K562 (cell line): ENCODE measurements around the gene RMC1. TPM values are rescaled to one million over a fixed set of nuclear protein-coding genes. Genes with fewer than 3 reads are reported as not detected.

Experiments
- ARID1B ChIP-seq: fragments of 450-650 bp; IDR thresholded peaks from 2 replicates; pipeline ENCODE4 v1.6.1; 2016; ENCODE audit warnings: antibody characterized with exemption, mild to moderate bottlenecking, inconsistent platforms
- BMI1 ChIP-seq: fragments of 150-350 bp; IDR thresholded peaks from 2 replicates; pipeline ENCODE4 v1.6.1; 2014; ENCODE audit warnings: low read length
- ELF1 ChIP-seq: fragments of 200-800 bp; sonication (Bioruptor generic); IDR thresholded peaks from 2 replicates; pipeline ENCODE4 v1.6.1; 2016; ENCODE audit warnings: missing genetic modification characterization, missing compliant biosample characterization
- FOS ChIP-seq: IDR thresholded peaks from 3 replicates; pipeline ENCODE4 v1.6.1; 2011; ENCODE audit not compliant: insufficient read length; ENCODE audit errors: extremely low read depth
- HDAC2 ChIP-seq: fragments of 450-650 bp; IDR thresholded peaks from 2 replicates; pipeline ENCODE4 v1.6.1; 2016; ENCODE audit warnings: mild to moderate bottlenecking
- HMG20A ChIP-seq: fragments of 450-650 bp; formaldehyde crosslinking; conservative IDR thresholded peaks from 2 replicates; pipeline ENCODE4 v1.4.0; 2020; ENCODE audit warnings: mild to moderate bottlenecking, mixed read lengths
- HNRNPK ChIP-seq: fragments of 200-400 bp; formaldehyde crosslinking; IDR thresholded peaks from one replicate; pipeline ENCODE4 v1.6.1; 2018; ENCODE audit warnings: mild to moderate bottlenecking, low read depth, low read length; ENCODE audit not compliant: poor library complexity, severe bottlenecking
- HOXB6 ChIP-seq: fragments of 250-450 bp; sonication (Bioruptor Pico); IDR thresholded peaks from 2 replicates; pipeline ENCODE4 v1.5.1; 2022; ENCODE audit warnings: mild to moderate bottlenecking, borderline replicate concordance
- IFI16 ChIP-seq: fragments of 250-450 bp; sonication (Bioruptor Pico); IDR thresholded peaks from 2 replicates; pipeline ENCODE4 v2.1.2; 2022; ENCODE audit warnings: mild to moderate bottlenecking, inconsistent platforms
- KDM2B ChIP-seq: fragments of 250-450 bp; sonication (Bioruptor Pico); IDR thresholded peaks from 2 replicates; pipeline ENCODE4 v1.8.0; 2021; ENCODE audit warnings: mild to moderate bottlenecking, moderate library complexity
- KLF13 ChIP-seq: fragments of 450-650 bp; IDR thresholded peaks from 2 replicates; pipeline ENCODE4 v1.6.1; 2016; ENCODE audit warnings: missing genetic modification characterization, low read depth, mild to moderate bottlenecking, missing compliant biosample characterization, moderate library complexity, borderline replicate concordance
- MCM7 ChIP-seq, 2 experiments: fragments of 450-650 bp; IDR thresholded peaks; 2 replicates each; pipeline ENCODE4 v1.6.1; 2016 to 2018
- MED1 ChIP-seq: sonication (generic); formaldehyde crosslinking; IDR thresholded peaks from 2 replicates; pipeline ENCODE4 v1.8.1; 2023; ENCODE audit warnings: missing genetic modification reagents, borderline replicate concordance
- NFRKB ChIP-seq: fragments of 450-650 bp; IDR thresholded peaks from 2 replicates; pipeline ENCODE4 v1.6.1; 2016; ENCODE audit warnings: low read depth
- NR4A1 ChIP-seq, 2 experiments: fragments of 250-450 bp in 1 of 2; fragments of 450-650 bp in 1 of 2; sonication (Bioruptor Pico) in 1 of 2; IDR thresholded peaks; 2 replicates each; pipeline versions ENCODE4 v1.4.0 to v1.6.1; 2016 to 2020; ENCODE audit warnings: mild to moderate bottlenecking in 2 of 2, missing compliant biosample characterization in 1 of 2, missing genetic modification characterization in 1 of 2, moderate library complexity in 1 of 2
- PHF21A ChIP-seq: fragments of 450-650 bp; IDR thresholded peaks from 2 replicates; pipeline ENCODE4 v1.6.1; 2017; ENCODE audit warnings: low read depth, borderline replicate concordance
- POLR2AphosphoS5 ChIP-seq: IDR thresholded peaks from 2 replicates; pipeline ENCODE4 v1.6.1; 2011; ENCODE audit warnings: mild to moderate bottlenecking, low read depth, low read length, moderate library complexity; ENCODE audit not compliant: control insufficient read depth, insufficient read depth
- SUPT5H ChIP-seq: fragments of 450-650 bp; IDR thresholded peaks from 2 replicates; pipeline ENCODE4 v1.6.1; 2016
- ZBTB17 ChIP-seq: fragments of 450-650 bp; formaldehyde crosslinking; IDR thresholded peaks from 2 replicates; pipeline ENCODE4 v1.4.0; 2020; ENCODE audit warnings: mild to moderate bottlenecking
- ZNF232 ChIP-seq: sonication (generic); formaldehyde crosslinking; IDR thresholded peaks from 2 replicates; pipeline ENCODE4 v1.8.0; 2022; ENCODE audit warnings: mild to moderate bottlenecking, missing genetic modification reagents
- ZNF282 ChIP-seq: sonication (generic); formaldehyde crosslinking; IDR thresholded peaks from 2 replicates; pipeline ENCODE4 v1.8.1; 2023; ENCODE audit warnings: missing genetic modification reagents
- ZNF41 ChIP-seq: fragments of 250-450 bp; sonication (Bioruptor Pico); conservative IDR thresholded peaks from 2 replicates; pipeline ENCODE4 v1.4.0; 2020; ENCODE audit warnings: mild to moderate bottlenecking
- polyA plus RNA-seq, 8 experiments: library from polyadenylated mRNA; depleted of rRNA in 4 of 8; stranded (reverse) in 5 of 8; unstranded in 3 of 8; fragments of >200 nt; fragmentation: Nextera tagmentation in 2 of 8; fragmentation: Illumina TruSeq in 1 of 8; extraction: Ambion mirVana in 2 of 8; extraction: Trizol in 1 of 8; gene quantifications; 2 replicates each; pipeline versions ENCODE4 v1.2.1 to v1.2.3, GENCODE V29; 2011 to 2014; ENCODE audit warnings: inconsistent platforms in 1 of 8, missing spikeins in 1 of 8
- total RNA-seq, 7 experiments: library from RNA; depleted of rRNA in 6 of 7; stranded (reverse); fragments of >200 nt in 6 of 7; fragmentation: Illumina TruSeq in 2 of 7; extraction: Trizol in 2 of 7; gene quantifications; 2 replicates each; pipeline versions ENCODE4 v1.2.1 to v1.2.3, GENCODE V29; 2011 to 2021; ENCODE audit warnings: low replicate concordance in 1 of 7
- TF ChIP-seq, protein P1 (sequence below): fragments of 450-650 bp; IDR thresholded peaks from 2 replicates; pipeline ENCODE4 v1.6.1; 2017; ENCODE audit warnings: antibody characterized with exemption
- TF ChIP-seq, protein P2 (sequence below): fragments of 450-650 bp; IDR thresholded peaks from 2 replicates; pipeline ENCODE4 v1.6.1; 2016; ENCODE audit warnings: antibody characterized with exemption
- TF ChIP-seq, protein P3 (sequence below): sonication (generic); formaldehyde crosslinking; IDR thresholded peaks from 2 replicates; pipeline ENCODE4 v1.8.0; 2022; ENCODE audit warnings: mild to moderate bottlenecking, missing genetic modification reagents
- TF ChIP-seq, protein P4 (sequence below): fragments of 250-450 bp; sonication (Bioruptor Pico); IDR thresholded peaks from 2 replicates; pipeline ENCODE4 v1.8.0; 2022; ENCODE audit warnings: moderate library complexity, mild to moderate bottlenecking, inconsistent platforms
- TF ChIP-seq, protein P5 (sequence below): sonication (generic); formaldehyde crosslinking; IDR thresholded peaks from 2 replicates; pipeline ENCODE4 v1.8.1; 2022; ENCODE audit warnings: missing genetic modification reagents

The RMC1 gene
- total and polyA plus RNA-seq, 9 of the 15 experiments (the other 6 are each of a cell fraction or from before 2014, with no cell fraction given): 7.5 to 42.4 (median 35.5) TPM

DNA sequence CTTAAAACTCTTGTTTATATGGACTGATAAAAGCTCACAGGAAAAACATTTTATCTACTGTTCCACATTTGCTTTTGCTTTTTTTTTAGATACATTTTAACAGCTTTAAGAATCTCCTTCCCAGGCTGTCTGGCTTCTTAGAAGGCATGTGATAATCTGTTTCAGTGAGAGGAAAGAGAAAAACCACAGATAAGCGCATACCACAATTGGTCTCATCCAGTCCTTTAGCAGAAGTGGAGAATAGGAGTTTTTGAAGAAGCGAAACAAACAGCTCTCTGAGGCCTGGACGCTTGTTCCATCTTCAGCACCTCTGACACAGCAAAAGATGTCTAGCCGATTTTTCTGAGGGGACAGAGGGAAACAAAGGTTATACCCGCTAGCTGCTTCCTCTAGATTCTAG lies 37.6 kb downstream of the RMC1 start (continued):
- TF ChIP-seq IFI16: no peak
- TF ChIP-seq ZNF232 (CRISPR knock-in tag): no peak
- no peak for TF ChIP-seq KLF13 (tag)
- no peak for TF ChIP-seq ZBTB17
- TF ChIP-seq, protein P1, sequence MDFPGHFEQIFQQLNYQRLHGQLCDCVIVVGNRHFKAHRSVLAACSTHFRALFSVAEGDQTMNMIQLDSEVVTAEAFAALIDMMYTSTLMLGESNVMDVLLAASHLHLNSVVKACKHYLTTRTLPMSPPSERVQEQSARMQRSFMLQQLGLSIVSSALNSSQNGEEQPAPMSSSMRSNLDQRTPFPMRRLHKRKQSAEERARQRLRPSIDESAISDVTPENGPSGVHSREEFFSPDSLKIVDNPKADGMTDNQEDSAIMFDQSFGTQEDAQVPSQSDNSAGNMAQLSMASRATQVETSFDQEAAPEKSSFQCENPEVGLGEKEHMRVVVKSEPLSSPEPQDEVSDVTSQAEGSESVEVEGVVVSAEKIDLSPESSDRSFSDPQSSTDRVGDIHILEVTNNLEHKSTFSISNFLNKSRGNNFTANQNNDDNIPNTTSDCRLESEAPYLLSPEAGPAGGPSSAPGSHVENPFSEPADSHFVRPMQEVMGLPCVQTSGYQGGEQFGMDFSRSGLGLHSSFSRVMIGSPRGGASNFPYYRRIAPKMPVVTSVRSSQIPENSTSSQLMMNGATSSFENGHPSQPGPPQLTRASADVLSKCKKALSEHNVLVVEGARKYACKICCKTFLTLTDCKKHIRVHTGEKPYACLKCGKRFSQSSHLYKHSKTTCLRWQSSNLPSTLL: no peak
- TF ChIP-seq SUPT5H: no peak
- TF ChIP-seq MED1 (CRISPR knock-in tag): no peak
- TF ChIP-seq, protein P2, sequence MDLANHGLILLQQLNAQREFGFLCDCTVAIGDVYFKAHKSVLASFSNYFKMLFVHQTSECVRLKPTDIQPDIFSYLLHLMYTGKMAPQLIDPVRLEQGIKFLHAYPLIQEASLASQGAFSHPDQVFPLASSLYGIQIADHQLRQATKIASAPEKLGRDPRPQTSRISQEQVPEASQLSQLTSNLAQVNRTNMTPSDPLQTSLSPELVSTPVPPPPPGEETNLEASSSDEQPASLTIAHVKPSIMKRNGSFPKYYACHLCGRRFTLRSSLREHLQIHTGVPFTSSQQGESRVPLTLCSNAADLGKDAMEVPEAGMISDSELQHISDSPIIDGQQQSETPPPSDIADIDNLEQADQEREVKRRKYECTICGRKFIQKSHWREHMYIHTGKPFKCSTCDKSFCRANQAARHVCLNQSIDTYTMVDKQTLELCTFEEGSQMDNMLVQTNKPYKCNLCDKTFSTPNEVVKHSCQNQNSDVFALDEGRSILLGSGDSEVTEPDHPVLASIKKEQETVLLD: no peak
- no peak for TF ChIP-seq NFRKB
- no peak for TF ChIP-seq HNRNPK
- TF ChIP-seq HOXB6: no peak
- no peak for TF ChIP-seq POLR2AphosphoS5
- TF ChIP-seq ELF1: peak; percentile 32; the same call in 1 of the 2 replicates
- peak; percentile 88 for TF ChIP-seq ARID1B
- TF ChIP-seq HDAC2: no peak; the same call in 1 of the 2 replicates
- TF ChIP-seq FOS: no peak
- TF ChIP-seq, protein P3, sequence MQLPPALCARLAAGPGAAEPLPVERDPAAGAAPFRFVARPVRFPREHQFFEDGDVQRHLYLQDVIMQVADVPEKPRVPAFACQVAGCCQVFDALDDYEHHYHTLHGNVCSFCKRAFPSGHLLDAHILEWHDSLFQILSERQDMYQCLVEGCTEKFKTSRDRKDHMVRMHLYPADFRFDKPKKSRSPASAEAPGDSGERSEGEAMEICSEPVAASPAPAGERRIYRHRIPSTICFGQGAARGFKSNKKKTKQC (CRISPR knock-in tag): no peak
- no peak for TF ChIP-seq NR4A1 (CRISPR knock-in tag; IDR thresholded peaks at IDR 0.05)
- TF ChIP-seq NR4A1 (tag; IDR thresholded peaks at IDR 0.05): no peak
- TF ChIP-seq, protein P4, sequence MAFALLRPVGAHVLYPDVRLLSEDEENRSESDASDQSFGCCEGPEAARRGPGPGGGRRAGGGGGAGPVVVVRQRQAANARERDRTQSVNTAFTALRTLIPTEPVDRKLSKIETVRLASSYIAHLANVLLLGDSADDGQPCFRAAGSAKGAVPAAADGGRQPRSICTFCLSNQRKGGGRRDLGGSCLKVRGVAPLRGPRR (CRISPR knock-in tag): no peak
- no peak for TF ChIP-seq ZNF41 (CRISPR knock-in tag)
- no peak for TF ChIP-seq MCM7 (IDR thresholded peaks at IDR 0.05)
- TF ChIP-seq ZNF282: no peak
- 0 out of 2 replicates have a peak, but pooled peaks have one; percentile 33 for TF ChIP-seq KDM2B (CRISPR knock-in tag)
- TF ChIP-seq, protein P5, sequence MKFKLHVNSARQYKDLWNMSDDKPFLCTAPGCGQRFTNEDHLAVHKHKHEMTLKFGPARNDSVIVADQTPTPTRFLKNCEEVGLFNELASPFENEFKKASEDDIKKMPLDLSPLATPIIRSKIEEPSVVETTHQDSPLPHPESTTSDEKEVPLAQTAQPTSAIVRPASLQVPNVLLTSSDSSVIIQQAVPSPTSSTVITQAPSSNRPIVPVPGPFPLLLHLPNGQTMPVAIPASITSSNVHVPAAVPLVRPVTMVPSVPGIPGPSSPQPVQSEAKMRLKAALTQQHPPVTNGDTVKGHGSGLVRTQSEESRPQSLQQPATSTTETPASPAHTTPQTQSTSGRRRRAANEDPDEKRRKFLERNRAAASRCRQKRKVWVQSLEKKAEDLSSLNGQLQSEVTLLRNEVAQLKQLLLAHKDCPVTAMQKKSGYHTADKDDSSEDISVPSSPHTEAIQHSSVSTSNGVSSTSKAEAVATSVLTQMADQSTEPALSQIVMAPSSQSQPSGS: no peak
- no peak for TF ChIP-seq BMI1
- no peak for TF ChIP-seq PHF21A
- TF ChIP-seq HMG20A (CRISPR knock-in tag): no peak
